GM18502 (cell line): ENCODE measurements around the gene MTERF4.
"Not testable (repeated sequence)": the region's sequence is repeated elsewhere in the genome, so short reads cannot be mapped to it uniquely, and the experiment has no call there.

Experiments used
- ATAC-seq: cut with Tn5 transposase; IDR thresholded peaks from one replicate; pipeline ENCODE4 v1.9.1; 2021; ENCODE audit warnings: mild to moderate bottlenecking; ENCODE audit not compliant: unreplicated experiment, poor library complexity

The MTERF4 gene

GRCh38 chr2:241112592-241112991 lies 10.5 kb upstream of the MTERF4 start:
- no peak for ATAC-seq

- no peak for ATAC-seq
Observed at GRCh38 chr2:241112046-241112445, 10.0 kb upstream of the MTERF4 start.

- peak; percentile 39 for ATAC-seq
Observed at GRCh38 chr2:241111440-241111805, 9.3 kb upstream of the MTERF4 start.

- ATAC-seq, result peak; percentile 47
Observed at GRCh38 chr2:241110607-241111439, 8.7 kb upstream of the MTERF4 start.

- no peak for ATAC-seq
Observed at GRCh38 chr2:241110089-241110606, 8.1 kb upstream of the MTERF4 start.

- no peak for ATAC-seq
Observed at GRCh38 chr2:241109210-241110088, 7.4 kb upstream of the MTERF4 start.

- no peak for ATAC-seq
Observed at GRCh38 chr2:241108271-241109209, 6.5 kb upstream of the MTERF4 start.

GRCh38 chr2:241107031-241107783 lies 5.1 kb upstream of the MTERF4 start:
- no peak for ATAC-seq

- no peak for ATAC-seq
Observed at GRCh38 chr2:241105641-241106040, 3.6 kb upstream of the MTERF4 start.

GRCh38 chr2:241104611-241105010 lies 2.5 kb upstream of the MTERF4 start:
- not testable (repeated sequence) for ATAC-seq

GRCh38 chr2:241103176-241103595 lies 1.1 kb upstream of the MTERF4 start:
- no peak for ATAC-seq

GRCh38 chr2:241099246-241099645 lies 2.8 kb downstream of the MTERF4 start:
- no peak for ATAC-seq

- ATAC-seq, result peak; percentile 62
Observed at GRCh38 chr2:241096979-241097378, 5.1 kb downstream of the MTERF4 start.

GRCh38 chr2:241095594-241096290 lies 6.3 kb downstream of the MTERF4 start:
- no peak for ATAC-seq

- no peak for ATAC-seq
Observed at GRCh38 chr2:241094924-241095420, 7.1 kb downstream of the MTERF4 start.

GRCh38 chr2:241094172-241094571 lies 7.9 kb downstream of the MTERF4 start:
- no peak for ATAC-seq

- not testable (repeated sequence) for ATAC-seq
Observed at GRCh38 chr2:241093133-241093781, 8.8 kb downstream of the MTERF4 start.

- no peak for ATAC-seq
Observed at GRCh38 chr2:241092677-241093076, 9.4 kb downstream of the MTERF4 start.
